Left kidney (tissue), 2 donors: ENCODE data around the gene TEX22. TPM values are rescaled to one million over a fixed set of nuclear protein-coding genes. Genes with fewer than 3 reads are reported as not detected.

Source experiments
- DNase-seq: peaks from one replicate; pipeline ENCODE4 v3.0.0-alpha.2; 2013
- polyA plus RNA-seq: library from polyadenylated mRNA; unstranded; fragments of 120-200 nt; gene quantifications from one replicate; pipeline ENCODE4 v1.2.1, GENCODE V29; 2013; ENCODE audit not compliant: insufficient read length

The TEX22 gene
- polyA plus RNA-seq, 1 donor = 1.4 TPM

DNA sequence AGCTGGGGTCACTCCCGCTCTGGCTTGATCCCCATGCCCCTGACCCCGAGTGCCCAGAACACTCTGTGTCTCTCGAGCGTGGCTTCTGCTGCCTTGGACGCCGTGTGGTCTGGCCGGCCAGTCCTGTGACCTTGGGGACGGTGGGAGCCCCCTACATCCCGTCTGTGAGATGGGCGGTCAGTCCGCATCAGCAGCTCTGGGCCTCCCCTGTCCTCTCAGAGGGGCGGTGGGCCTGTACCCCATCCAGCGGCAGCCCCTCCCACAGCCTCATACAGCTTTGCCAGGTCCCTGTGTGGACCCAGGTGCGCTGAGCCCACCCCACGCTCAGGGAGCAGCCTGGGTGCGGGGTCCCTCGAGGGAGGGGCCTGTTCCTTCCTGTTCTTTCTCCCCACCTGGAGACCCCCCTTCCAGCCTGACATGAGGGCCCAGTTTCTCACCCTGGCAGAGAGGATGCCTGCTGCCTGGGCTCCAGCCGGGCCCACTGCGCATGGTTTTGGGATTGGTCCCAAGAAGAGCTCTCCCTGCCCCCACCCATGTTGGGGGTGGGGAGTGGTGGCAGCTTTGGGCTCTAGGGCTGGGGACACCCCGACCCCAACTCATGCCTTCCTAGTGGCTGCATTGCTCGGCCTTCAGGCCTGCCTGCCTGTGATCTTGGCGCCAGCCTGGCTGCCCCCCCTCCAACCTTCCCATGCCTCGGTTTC is 22.8 kb downstream of the TEX22 start:
- DNase-seq = no peak

DNA sequence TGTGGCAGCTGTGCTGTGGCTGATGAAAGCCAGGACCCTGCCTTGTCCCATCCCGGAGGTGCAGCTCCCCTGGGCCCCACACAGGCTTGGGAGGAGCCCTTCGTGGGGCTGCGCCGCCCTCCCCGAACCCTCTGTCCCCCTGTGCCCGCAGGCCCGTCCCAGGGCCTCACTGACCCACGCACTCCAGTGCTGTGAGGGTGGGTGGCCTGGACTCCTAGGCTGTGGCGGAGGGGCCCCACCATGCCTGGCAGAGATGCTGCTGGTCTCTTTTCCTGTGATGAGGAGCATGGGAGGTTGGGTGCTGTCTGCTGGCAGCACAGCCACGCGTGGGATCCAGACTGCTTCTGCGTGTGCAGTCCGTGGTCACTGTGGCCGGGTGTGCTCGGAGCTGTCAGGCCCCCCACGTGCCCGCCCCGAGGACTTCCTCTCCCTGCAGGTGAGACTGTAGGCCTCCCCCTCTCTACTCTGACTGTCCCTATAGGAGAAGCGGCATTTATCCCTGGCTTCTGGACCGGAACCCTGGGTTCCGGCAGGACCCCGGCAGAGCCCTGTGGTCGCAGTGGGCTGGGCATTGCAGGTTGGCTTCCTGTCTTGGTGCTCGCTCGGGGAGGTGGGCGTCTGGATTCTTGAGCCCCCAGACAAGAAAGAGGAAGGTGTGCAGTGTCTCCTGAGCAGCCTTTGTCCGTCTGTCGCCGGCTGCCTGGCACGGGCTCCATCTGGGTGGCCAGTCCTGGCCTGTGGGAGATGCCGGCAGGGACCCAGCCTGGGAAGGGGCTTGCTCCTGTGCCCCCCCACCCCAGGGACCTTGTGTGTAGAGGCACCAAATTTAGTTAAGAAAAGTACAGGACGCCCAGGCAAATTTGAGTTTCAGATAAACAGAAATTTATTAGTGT is 23.6 kb downstream of the TEX22 start:
- no peak for DNase-seq

DNA sequence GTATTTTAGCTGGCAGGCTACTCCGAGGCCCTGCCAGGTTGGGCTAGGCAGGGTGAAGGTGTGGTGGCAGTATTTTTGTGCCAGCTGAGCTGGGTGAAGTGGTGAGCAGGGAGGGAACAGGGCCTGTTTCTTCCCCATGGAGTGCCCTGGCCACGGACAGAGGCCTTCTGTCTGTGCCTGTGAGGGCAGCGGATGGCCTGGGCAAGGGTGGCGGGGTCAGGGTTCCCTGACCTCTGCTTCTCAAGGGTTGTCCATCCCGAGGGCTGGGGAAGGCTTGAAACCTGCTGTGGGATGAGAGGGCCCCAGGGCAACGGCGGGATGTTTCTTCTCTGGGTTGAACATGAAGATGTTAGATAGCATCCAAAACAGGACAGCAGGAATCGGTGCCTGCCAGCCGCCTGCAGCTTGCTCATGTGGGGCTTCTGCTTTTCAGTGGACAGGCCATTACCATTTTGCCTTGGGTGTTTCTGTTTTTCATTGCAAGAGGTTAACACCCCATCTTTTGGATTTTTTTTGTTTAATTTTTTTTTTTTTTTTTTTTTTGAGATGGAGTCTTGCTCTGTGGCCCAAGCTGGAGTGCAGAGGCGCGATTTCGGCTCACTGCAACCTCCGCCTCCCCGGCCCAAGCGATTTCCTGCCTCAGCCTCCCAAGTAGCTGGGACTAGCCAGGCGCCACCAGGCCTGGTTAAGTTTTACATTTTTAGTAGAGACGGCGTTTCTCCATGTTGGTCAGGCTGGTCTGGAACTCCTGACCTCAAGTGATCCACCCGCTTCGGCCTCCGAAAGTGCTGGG is 24.6 kb downstream of the TEX22 start:
- no peak for DNase-seq

DNA sequence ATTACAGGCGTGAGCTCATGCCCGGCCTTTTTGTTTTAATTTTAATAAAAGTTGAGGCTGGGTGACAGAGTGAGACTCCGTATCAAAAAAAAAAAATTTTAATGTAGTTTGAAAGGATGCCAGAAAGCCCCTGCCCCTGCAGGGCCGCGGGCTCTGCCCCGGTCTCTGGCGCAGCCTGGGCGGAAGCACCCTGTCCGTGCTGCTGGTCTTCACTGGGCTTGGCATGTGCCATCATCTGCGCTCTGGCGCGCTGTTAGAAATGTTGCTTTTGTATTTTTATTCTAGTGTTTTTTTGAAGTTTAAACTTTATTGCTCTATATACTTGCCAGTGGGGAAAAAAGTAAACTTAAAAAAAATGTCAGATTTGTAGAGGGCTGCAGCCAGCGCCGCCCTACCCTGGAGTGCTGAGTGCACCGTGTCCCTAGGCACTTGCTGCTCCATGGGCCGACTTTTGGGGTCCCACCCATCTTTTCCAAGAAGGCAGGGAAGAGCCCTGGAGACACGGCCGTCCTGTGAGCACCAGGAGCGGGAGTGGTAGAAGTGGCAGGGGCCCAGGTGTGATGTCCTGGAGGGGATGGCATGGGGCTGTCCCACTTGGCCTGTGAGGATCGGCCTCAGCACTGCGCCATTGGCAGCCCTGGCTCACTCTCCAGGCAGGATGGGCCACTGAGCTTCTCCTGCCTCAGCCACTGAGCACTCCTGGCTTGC is 25.3 kb downstream of the TEX22 start:
- DNase-seq = no peak

- DNase-seq = no peak
Measured at GRCh38 chr14:105424861-105425260, 26.5 kb downstream of the TEX22 start.

- DNase-seq = no peak
Measured at GRCh38 chr14:105425823-105426247, 27.5 kb downstream of the TEX22 start.

DNA sequence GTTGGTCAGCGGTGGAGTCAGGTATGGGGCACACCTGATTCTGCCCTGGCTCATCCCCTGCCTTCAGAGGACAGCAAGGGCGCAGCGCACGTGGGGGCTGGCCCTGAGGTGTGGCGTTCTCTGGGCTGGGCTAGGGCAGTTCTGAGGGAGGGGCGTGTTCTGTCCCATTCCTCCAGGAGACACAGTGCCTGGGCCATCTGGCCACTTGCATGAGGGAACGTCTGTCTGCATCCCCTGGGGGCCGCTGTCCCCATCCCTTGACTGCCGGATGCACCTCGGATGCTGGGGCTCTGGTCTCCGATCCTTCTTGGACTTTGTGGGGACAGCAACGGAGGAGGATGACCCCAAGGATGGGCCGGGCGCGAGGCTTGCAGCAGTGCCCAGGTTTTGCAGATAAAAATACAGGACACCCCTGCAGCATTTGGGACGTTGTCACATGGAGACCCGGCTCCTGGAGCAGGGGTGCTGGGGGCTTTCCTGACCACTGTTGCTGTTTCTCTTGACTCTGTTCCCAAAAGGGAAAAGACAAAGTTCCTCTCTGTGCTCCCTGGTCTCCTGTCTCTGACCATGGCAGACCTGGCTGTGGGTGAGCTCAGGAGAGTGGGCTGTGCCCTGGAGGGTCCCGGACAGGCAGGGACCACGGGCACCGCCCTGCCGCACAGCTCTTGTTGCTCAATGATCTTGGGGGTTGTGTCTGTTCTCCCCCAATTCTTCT is 28.2 kb downstream of the TEX22 start:
- DNase-seq = no peak

- DNase-seq = no peak
Measured at GRCh38 chr14:105427412-105427811, 29.1 kb downstream of the TEX22 start.

DNA sequence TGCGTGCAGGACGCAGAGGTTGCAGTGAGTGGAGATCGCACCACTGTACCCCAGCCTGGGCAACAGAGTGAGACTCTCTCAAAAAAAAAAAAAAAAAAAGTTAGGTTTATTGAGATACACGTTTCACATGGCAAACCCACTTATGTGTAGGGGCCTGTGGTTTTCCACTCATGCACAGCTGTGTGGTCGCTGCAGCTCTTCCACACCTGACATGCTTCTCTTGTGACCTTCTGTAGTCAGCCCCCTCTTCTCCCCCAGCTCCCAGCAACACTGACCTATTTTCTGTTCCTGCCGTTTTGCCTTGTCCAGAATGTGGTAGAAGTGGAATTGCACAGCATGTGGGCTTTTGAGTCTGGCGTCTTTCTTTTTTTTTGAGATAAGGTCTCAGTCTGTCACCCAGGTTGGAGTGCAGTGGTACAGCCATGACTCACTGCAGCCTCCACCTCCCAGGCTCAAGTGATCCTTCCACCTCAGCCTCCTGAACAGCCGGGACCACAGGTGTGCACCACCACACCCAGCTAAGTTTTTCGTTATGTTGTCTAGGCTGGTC is 29.7 kb downstream of the TEX22 start:
- DNase-seq = no peak

- no peak for DNase-seq
Measured at GRCh38 chr14:105430042-105430441, 31.7 kb downstream of the TEX22 start.

DNA sequence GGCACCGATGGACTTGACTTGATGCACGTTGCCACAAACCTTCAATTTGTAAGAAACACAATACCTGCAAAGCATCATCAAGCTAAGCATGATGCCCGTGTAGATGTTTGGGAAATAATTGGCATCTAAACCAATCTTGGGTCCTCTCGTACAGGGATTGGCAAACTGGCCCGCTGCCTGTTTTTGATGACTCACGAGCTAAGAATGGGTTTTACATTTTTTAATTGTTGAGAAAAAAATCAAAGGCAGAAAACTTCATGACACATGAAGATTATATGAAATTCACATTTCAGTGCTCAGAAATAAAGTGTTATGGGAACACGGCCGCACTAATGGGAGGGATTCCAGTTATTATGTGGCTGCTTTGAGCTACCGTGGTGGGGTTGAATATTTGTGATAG is 32.2 kb downstream of the TEX22 start:
- no peak for DNase-seq

- no peak for DNase-seq
Measured at GRCh38 chr14:105431256-105431655, 32.9 kb downstream of the TEX22 start.

- DNase-seq = no peak
Measured at GRCh38 chr14:105432657-105433056, 34.3 kb downstream of the TEX22 start.

GRCh38 chr14:105433161-105433605 is 34.8 kb downstream of the TEX22 start:
- DNase-seq = no peak

GRCh38 chr14:105436402-105436801 is 38.1 kb downstream of the TEX22 start:
- DNase-seq = no peak

DNA sequence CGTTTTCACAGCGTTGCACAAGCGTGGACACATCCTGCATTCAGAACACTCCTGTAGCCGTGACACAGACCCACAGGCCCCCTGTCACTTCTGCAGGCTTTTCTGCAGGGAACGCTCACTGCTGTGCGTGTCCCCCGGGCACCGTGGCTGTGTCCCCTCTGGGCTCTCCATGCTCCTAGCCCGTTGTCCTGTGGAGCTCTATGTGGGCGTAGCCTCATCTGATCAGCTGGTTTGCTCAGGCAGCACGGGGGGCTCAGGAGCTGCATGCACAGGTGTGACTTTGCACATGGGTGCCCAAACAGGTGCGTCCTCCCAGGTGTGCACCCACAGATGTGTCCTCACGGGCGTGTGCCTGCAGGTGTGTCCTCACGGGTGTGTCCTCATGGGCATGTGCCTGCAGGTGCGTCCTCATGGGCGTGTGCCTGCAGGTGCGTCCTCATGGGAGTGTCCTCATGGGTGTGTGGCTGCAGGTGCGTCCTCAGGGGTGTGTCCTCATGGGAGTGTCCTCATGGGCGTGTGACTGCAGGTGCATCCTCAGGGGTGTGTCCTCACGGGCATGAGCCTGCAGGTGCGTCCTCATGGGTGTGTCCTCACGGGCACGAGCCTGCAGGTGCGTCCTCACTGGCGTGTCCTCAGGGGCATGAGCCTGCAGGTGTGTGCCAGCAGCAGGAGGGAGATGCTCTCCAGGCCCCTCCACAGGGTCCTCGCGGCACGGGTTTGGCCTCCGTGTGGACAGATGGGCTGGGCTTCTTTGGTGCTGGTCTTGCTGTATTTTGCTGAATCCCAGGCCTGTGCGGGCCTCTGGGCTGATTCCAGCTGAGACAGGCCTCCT is 38.8 kb downstream of the TEX22 start:
- no peak for DNase-seq

- DNase-seq = no peak
Measured at GRCh38 chr14:105437723-105438500, 39.6 kb downstream of the TEX22 start.

DNA sequence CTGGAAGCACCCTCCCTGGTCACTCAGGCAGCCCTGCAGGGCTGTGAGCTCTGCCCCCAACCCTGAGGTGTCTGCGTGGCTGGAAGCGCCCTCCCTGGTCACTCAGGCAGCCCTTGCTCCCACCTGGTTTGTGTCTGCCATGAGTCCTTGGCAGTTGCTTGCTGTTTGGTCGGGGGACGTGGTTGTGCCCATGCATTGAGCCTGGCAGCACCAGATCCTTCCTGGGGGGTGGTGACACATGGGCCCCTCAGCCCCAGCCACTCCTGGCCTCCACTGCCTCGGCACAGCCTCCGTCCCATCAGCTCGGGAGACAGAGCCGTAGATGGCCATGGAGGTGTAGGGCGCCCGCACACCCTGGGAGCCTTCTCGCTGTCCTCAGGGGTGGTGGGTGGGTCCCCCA is 40.8 kb downstream of the TEX22 start:
- no peak for DNase-seq
